Putamen (tissue), 1 donor: Measurements from ENCODE around the gene CNIH2.
"Not testable (repeated sequence)": the region's sequence is repeated elsewhere in the genome, so short reads cannot be mapped to it uniquely, and the experiment has no call there.

Experiments
- DNase-seq: peaks from one replicate; pipeline ENCODE4 v3.0.0-alpha.2; 2016; ENCODE audit warnings: low spot score

CNIH2 gene

GRCh38 chr11:66315498-66315885 lies 37.5 kb downstream of the CNIH2 start:
- no peak for DNase-seq

GRCh38 chr11:66315921-66316811 lies 38.2 kb downstream of the CNIH2 start:
- DNase-seq = no peak

DNA sequence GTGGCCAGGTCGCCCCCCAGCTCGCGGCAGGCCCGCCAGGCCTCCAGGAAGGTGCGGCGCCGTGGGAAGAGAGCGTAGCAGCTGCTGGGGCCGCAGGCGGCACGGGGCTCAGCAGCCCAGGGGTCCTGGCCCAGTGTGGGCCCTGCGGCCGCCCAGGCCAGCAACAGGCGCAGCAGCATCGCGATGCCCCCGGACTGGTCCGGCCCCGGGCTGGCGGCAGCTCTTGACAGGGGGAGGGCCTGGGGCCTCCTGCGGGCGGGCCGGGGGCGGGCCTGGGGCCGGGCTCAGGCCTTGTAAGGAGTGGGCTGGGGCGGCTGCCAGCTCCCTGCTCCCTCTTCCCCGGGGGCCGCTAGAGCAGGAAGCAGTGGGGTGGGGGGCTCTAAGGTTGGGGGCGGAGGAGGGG lies 38.9 kb downstream of the CNIH2 start, which contains the start of gene CD248:
Gene CD248, minus strand, starts transcription at position 196 of the 403 bp plus-strand sequence. Its CDS starts 17 bp downstream, at position 179.
- no peak for DNase-seq

GRCh38 chr11:66317322-66317722 lies 39.3 kb downstream of the CNIH2 start:
- DNase-seq = no peak

GRCh38 chr11:66317723-66318599 lies 40.0 kb downstream of the CNIH2 start:
- no peak for DNase-seq

DNA sequence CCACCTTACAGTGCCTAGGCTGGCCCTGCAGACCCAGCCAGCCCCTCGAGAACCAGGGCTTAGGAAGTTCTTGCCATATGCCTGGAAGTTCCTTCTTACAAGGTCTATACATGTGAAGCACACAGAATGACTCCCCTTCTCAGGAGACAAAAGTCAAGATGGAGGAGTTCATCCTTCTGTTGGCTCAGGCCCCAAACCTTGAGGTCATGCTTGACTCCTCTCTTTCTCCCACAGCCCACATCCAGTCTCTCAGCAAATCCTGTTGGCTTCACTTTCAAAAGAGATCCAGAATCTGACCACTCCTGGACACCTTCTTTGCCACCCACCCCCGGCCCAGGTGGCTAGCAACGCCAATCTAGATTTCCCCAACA lies 40.6 kb downstream of the CNIH2 start:
- DNase-seq = no peak

- DNase-seq = not testable (repeated sequence)
These were observed 42.3 kb downstream of the CNIH2 start for GRCh38 chr11:66320289-66320688.

DNA sequence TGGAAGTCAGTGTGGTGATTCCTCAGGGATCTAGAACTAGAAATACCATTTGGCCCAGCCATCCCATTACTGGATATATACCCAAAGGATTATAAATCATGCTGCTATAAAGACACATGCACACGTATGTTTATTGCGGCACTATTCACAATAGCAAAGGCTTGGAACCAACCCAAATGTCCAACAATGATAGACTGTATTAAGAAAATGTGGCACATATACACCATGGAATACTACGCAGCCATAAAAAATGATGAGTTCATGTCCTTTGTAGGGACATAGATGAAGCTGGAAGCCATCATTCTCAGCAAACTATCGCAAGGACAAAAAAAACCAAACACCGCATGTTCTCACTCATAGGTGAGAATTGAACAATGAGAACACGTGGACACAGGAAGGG lies 42.8 kb downstream of the CNIH2 start:
- not testable (repeated sequence) for DNase-seq

GRCh38 chr11:66321606-66322005 lies 43.6 kb downstream of the CNIH2 start:
- DNase-seq = no peak

DNA sequence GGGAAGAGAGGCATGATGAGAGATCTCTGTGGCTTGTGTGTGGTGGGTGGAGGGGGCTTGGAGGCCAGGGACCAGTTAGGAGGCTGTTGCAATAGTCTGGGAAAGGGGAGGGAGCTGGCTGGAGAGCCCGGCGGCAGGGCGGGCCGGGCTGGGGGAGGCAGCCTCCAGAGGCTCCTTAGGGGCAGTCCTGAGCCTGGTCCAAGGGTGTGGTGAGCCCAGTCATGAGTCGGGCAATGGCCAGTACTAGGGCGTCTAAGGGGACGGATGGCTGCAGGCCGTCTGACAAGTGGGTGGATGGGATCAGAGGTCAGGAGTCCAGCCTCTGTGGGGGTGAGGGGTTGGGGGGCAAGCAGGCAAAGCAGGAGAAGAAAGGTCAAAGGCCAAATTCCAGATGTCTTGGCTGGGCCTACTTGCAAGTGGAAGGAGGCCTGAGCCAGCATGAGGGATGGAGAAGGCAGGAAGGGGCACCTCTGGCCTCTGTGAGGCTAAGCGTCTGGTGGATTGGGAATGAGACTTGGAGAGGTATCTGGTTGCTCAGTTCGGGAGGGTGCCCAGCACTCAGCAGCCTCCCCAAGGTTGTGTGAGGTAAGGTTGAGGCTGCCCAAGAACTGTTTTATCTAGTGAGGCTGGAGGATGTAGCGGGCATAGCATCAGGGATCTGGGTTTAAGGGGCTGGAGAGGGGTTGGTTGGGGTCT lies 44.9 kb downstream of the CNIH2 start:
- DNase-seq = no peak

DNA sequence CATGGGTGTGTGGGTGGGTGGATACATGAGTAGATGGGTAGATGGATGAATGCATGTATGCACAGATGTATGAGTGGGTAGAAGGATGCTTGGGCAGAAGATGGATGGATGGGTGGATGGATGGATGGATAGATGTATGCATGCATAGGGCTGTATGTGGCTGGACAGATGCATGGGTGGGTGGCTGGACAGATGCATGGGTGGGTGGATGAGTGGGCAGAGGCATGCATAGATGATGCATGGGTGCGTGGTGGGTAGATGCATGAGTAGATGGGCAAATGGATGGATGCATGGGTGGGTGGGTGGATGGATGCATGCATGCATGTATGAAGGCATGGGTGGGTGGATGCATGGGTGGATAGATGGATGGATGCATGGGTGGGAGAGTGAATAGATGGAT lies 45.7 kb downstream of the CNIH2 start:
- DNase-seq = no peak

DNA sequence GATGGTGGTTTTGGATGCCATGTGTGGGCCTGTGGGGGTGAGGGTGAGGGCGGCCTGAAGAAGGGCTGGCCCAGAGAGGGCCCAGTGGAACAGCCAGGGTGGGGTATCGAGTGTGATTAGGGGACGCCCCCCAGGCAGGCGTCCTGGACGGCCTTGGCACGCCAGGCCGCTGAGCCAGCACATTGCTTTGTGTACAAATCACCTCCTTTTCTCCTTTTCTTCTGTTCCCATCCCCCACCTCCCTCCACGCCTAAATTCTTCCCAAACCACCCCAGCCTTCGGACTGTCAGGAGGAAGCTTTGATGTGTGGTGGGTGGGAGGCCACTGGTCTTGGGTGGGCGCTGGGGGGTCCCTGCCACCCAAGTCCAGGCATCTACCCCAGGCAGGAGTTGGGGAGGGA lies 46.7 kb downstream of the CNIH2 start:
- no peak for DNase-seq

DNA sequence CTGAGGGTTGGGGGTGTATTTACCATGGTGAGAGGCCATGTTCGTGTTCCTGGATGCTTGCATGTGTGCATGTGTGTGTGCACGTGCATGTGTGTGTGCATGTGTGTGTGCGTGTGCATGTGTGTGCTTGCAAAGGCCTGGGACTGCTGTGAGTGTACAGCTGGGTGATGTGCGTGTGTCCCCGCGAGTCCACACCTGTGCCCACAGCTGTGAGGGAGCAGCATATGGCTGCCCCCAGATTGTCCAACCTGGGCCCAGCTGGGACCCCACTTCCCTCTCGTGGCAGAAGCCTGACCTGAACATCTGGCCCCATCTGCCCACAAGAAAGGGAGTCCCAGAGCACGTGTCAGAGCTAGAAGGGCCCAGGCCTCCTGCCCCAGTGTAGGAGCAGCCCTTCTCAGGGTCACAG lies 47.3 kb downstream of the CNIH2 start:
- DNase-seq = no peak

DNA sequence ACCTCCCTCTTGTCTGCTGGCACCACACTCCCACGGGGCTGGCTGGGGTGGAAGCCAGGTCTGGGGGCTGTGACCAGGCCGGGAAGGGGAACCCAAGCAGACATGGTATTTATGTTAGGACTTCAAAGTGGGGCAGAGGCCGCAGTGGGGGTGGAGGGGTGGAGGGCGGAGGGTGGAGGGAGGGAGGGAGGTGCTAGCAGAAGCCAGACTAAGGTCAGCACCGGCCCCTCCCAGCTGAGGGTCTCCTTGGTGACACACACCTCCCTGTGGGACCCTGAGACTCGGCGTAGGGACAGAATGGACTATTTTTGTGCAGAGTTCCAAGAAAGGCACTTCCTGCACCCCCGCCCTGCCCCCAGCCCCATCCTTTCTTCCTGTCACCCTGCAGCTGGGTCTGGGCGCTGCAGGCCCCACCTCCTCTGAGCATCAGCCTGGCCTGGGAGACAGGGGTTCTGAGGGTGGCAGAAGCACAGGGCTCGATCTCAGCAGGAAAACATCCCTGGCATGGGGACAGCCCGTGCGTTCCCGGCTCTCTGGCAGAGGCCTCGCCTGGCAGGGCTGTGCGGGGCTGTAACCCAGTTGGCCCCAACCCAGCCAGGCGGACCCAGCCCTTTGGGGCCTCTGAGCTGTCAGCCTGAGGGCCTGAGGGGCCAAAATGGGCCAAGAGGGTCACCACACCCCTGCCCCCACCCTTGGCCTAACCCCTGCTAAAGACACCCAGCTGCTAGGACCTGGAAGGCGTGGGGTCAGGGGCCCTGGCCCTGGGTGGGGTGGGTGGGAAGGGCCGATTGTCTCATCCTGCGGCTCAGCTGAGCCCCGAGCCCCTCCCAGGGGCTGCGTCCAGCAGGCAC lies 48.5 kb downstream of the CNIH2 start:
- DNase-seq = no peak

DNA sequence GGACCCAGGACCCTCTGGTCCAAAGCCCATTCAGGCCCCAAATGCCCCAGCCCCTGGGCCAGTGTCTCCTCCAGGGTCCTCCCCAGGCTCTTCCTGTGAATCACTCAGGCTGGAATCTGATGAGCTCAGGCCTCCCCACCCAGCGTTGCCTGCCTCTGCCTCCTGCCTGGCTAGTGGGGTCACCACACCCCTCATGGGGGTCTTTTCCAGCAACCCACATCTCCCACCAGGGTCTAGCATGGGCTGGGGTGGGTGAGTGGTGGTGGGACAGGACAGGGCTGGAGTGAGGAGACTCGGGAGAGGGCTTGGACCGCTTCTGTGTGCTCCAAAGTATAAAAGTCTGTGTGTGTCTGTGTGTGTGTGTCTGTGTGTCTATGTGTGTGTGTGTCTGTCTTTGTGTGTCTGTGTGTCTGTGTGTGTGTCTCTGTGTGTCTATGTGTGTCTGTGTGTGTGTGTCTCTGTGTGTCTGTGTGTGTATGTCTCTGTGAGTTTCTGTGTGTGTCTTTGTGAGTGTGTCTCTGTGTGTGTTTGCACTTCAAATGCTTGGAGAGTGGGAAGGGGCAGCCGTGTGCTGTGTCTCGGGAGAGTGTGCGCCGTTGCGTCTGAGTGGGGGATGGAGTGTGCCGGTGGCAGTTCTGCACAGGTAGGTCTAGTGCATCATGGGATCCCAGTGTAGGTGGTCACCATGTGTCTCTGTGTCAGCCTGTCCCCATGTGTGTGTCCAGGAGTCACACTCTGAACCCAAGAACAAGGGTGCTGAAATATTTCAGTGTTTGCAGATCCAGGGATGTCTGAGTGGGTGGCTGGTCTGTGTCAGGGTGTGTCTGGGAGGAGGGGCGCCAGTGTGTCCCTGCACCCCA lies 49.4 kb downstream of the CNIH2 start:
- DNase-seq = no peak

DNA sequence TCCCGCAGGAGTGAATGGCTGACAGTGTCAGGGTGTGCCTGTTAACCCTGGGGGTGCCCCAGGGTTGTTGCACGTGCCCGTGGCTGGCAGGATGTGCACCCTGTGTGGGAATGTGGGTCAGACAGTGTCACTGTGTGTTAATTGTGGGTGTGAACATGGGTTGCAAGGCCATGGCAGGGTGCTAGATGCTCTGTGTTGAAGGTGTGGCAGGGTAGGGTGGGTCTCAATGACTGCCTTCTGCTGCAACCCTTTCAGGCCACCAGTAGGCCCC lies 50.0 kb downstream of the CNIH2 start:
- DNase-seq = no peak

DNA sequence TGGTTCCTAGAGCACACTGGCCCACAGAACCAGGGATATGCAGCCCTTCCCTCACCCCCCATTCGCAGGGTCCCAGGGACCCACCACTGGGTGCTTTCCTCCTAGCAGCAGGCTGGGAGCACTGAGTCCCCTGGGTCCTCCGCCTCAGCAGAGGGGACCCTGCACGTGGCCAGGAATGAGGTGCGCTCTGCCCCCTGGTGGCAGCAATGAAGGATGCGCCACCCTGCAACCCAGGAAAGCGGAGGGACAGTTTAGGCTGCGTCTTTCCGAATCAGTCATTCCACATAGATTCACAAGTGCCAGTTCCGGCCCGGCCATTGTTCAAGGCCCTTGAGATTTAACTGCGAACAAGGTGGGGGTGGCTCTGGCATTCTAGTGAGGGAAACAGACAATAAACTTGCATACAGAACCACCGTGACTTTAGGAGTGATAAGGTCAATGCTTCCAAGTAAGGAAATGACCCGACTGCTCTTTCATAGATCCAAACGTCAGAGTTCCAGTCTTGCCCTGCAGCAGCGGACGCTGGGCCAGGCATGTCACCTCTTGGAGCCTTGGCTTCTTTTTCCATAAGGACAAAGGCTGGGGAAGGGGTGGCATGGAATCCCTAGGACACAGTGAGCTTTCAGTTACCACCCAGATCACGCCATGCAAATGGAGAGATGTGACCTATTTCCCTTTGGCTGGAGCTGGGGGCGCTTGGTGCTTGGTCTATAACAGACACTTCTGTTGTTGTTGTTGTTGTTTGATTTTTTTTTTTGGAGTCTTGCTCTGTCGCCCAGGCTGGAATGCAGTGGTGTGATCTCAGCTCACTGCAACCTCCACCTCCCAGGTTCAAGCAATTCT lies 50.5 kb downstream of the CNIH2 start:
- DNase-seq = peak; percentile 58

- DNase-seq = no peak
These were observed 51.2 kb downstream of the CNIH2 start for GRCh38 chr11:66329165-66329673.

- no peak for DNase-seq
These were observed 53.0 kb downstream of the CNIH2 start for GRCh38 chr11:66330931-66331330.
